NCI-H2029 (cell line): ENCODE data around the gene ZMAT2.
"Not testable (repeated sequence)": the region's sequence is repeated elsewhere in the genome, so short reads cannot be mapped to it uniquely, and the experiment has no call there.

Experiments used
- DNase-seq: peaks from one replicate; lab custom pipeline; 2025; lab: John Stamatoyannopoulos, UW

The ZMAT2 gene

GRCh38 chr5:140700177-140701144 lies at the start of gene ZMAT2:
Gene ZMAT2, plus strand, starts transcription at chr5:140700447. Its CDS starts 14 bp downstream, at chr5:140700461.
- peak; percentile 98 for DNase-seq

- no peak for DNase-seq
Measured at GRCh38 chr5:140658870-140659269, 41.4 kb upstream of the ZMAT2 start.

- DNase-seq, result not testable (repeated sequence)
Measured at GRCh38 chr5:140660371-140660770, 39.9 kb upstream of the ZMAT2 start.

- DNase-seq, result no peak
Measured at GRCh38 chr5:140664030-140664358, 36.3 kb upstream of the ZMAT2 start.

- DNase-seq, result peak; percentile 93
Measured at GRCh38 chr5:140664359-140665119, 35.7 kb upstream of the ZMAT2 start, which contains the start of gene WDR55. Gene WDR55, plus strand, starts transcription at chr5:140664904. Its CDS starts 9 bp downstream, at chr5:140664913.

- not testable (repeated sequence) for DNase-seq
Measured at GRCh38 chr5:140671035-140671434, 29.2 kb upstream of the ZMAT2 start.

GRCh38 chr5:140671472-140672125 lies 28.6 kb upstream of the ZMAT2 start:
- no peak for DNase-seq

GRCh38 chr5:140672455-140673186 lies 27.6 kb upstream of the ZMAT2 start:
- no peak for DNase-seq

- DNase-seq, result no peak
Measured at GRCh38 chr5:140673187-140673976, 26.9 kb upstream of the ZMAT2 start, which contains the start of gene DND1. Gene DND1, minus strand, starts transcription at chr5:140673576. Its CDS starts 34 bp downstream, at chr5:140673542.

- DNase-seq, result no peak
Measured at GRCh38 chr5:140674211-140674610, 26.0 kb upstream of the ZMAT2 start.

GRCh38 chr5:140674629-140675028 lies 25.6 kb upstream of the ZMAT2 start:
- DNase-seq, result no peak

GRCh38 chr5:140677947-140678346 lies 22.3 kb upstream of the ZMAT2 start:
- no peak for DNase-seq

GRCh38 chr5:140678993-140679392 lies 21.3 kb upstream of the ZMAT2 start:
- no peak for DNase-seq

- DNase-seq, result no peak
Measured at GRCh38 chr5:140690376-140690932, 9.8 kb upstream of the ZMAT2 start.

- DNase-seq, result peak; percentile 95
Measured at GRCh38 chr5:140690941-140691924, 9.0 kb upstream of the ZMAT2 start, which contains the start of the genes HARS1 and HARS2. Gene HARS1, minus strand, starts transcription at chr5:140691370. Its CDS starts 66 bp downstream, at chr5:140691304. Gene HARS2, plus strand, starts transcription at chr5:140691455. Its CDS starts 194 bp downstream, at chr5:140691649.

GRCh38 chr5:140694276-140694675 lies 6.0 kb upstream of the ZMAT2 start:
- DNase-seq, result no peak

- no peak for DNase-seq
Measured at GRCh38 chr5:140696891-140697492, 3.3 kb upstream of the ZMAT2 start.

GRCh38 chr5:140707812-140708211 lies 7.6 kb downstream of the ZMAT2 start:
- DNase-seq, result no peak
